GM18499 (cell line): ENCODE measurements around the gene C16orf90.

Experiments
- ATAC-seq: cut with Tn5 transposase; IDR thresholded peaks from one replicate; pipeline ENCODE4 v1.9.1; 2021; ENCODE audit warnings: moderate number of reproducible peaks; ENCODE audit not compliant: insufficient read depth, unreplicated experiment

Gene C16orf90

DNA sequence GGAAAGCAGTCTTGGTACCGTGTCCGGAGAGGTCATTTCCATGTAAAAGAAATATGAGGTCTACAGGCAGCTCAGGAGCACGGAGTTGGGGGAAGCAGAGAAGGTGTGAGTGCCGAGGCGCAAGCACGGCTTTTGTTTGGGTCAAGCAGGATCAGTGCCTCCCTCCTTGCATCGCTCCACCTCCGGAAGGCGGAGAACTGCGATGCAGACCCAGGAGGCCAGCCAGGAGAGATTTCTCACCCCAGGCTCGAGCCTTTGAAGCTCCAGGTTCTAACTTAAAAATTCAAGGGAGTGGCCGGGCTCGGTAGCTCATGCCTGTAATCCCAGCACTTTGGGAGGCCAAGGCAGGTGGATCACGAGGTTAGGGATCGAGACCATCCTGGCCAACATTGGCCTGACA lies 26.8 kb downstream of the C16orf90 start:
- no peak for ATAC-seq

DNA sequence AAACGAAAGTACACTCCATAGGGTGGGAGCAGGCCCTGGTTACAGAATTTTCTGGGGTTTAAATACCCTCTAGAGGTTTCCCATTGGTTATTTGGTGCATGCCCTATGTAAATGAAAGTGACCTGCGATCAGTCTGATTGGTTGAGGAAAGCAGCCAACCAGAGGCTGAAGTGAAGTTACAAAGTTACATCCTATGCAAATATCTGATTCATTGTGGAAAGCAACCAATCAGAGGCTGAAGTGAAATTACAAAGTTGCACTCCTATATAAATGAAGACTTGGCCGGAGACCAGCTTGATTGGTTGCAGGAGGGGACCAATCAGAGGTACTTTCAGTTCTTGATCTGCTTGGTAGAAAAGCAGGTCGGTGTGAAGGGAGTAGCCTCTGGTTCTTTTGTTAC lies 27.4 kb downstream of the C16orf90 start:
- no peak for ATAC-seq

DNA sequence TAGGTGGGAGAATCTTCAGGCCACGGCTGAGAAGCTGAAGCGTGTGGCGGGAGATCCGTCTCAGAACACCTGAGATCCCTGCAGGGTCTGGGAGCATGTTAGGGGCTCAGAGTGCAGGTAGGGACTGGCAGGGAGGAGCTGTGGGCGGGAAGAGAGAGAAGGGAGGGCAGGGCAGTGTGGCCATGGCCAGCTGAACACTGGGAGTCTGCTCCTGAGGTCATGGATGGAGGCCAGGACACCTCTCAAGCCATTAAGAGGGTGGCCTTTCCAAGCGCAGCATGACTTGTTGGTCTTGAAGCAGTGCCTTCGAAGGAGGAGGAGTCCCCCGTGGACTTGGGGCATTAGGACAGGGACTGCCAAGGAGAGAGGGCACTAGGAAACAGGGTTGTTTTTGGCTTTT lies 28.1 kb downstream of the C16orf90 start:
- no peak for ATAC-seq

DNA sequence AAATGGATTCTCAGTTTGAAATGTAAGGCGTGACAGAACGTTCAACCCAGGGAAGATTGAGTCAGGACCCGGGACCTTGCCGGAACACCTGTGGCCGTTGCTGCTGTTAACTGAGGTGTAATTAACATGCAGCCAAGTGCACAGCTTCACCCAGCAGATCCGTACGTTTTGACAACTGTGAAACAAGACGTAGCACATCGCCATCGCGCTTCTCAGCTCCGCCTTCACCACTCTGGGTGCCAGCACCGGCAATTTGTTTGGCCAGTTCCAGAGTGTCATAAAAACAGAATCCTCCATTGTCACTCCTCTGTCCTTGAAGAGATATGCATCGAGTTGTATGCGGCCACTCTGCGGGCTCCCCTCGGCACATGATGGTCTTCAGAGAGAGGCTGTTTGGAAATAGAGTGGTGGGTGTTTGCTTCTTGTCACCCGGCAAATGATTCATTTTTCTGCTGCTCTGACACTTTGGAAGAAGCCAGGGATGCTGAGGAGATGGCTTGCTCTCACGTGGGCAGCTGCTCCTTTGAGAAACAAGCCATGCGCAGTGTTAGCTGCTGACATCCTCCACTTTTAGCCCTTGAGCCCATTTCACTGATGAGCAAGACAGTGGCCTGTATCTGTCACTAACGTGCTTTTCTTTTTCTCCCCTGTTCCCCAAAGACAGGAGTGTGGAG lies 29.2 kb downstream of the C16orf90 start:
- ATAC-seq = no peak

DNA sequence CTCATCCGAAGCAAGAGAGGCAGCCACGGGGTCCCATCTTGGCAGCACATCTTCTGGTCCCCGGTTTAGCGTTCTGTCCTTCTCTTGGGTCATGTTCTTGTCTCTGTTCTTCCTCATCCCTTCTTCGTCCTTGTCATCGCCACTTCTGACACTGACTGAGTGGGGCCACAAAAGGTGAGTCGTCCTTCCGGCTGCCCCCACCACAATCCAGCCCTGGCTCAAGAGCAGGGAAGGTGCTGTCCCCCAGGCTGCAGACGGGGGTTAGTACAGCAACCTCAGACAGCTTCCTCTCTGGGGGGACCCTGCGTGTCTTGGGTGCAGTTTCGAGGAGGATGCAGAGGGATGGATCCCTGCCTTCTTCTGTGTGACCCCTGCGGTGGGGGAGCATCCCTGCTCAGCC lies 30.0 kb downstream of the C16orf90 start:
- ATAC-seq = no peak

DNA sequence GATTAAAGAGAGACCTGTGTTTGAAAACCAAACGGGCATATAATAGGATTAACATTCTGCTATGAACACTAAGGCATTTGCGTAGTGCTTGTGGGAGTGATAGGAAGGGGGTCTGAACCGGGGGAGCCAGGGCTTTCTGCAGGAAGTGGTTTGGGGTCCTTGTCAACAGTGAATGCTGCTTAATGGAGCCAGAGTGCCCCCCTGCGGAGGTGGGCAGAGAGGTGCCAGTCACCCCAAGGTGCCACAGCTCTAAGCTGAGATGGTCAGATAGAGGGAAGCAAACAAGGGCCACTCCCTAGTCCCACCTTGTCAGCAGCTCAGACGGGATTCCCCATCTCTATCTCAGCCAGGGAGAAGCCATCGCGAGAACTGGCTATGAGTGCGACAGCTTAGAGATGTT lies 34.1 kb downstream of the C16orf90 start:
- no peak for ATAC-seq

DNA sequence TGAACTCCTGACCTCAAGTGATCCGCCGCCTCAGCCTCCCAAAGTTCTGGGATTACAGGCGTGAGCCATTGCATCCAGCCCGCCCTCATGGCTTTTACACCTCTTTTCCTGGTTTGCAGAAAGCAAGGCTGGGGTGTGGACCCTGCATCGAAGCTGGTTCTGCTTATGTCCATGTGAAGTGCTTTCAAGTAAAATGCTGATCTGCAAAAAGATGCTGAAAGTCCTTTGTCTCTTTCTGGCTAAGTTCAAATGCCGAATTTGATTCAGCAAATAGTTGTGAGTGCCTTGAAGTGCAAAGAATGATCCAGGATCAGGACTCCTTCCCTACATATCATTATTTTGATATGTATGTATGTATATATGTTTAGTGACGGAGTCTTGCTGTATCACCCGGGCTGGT lies 34.7 kb downstream of the C16orf90 start:
- no peak for ATAC-seq

DNA sequence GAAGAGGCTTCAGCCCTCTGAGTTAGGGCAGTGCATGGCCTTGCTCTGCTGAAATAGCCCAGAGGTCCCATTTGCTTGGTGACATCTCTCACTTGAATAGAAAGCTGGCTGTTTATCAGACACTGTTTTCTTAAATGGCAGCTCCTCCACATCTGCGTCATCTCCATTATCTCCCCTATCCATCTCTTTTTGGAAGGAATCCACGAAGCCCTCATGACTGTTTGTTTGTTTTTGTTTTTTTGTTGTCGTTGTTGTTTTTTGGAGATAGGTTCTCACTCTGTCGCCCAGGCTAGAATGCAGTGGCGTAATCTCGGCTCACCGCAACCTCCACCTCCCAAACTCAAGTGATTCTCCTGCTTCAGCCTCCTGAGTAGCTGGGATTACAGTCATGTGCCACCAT lies 35.2 kb downstream of the C16orf90 start:
- no peak for ATAC-seq

DNA sequence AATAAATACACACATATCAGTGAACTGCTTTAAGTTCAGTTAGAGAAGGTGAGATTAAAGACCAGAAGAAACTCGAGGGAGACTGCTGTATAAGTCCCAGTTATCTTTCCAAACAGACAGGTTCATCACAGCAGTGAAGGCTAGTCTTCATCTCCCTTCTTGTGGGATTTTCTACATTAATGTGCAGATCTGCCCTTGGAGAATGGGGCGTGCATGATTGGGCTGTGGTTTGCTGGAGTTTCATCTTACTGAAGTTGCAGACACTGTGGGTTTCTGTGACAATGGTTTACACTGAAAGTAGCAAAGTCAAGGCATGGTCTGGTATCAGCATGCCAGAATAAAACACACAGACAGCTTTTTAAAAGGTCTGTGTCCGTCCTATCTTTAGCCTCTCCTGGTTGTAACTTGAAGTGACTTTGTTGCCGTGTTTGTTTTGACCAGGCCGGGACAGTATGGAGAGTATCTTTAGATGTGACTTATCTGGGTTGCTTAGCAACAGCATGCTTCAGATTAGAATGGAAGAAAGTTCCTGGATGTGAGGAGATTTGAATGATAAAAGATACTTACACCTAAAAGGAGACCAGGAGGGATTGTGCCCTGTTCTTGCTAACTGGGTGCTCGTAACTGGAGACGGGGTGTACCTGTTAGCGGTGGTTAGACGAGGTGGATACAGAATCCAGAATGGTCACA lies 35.7 kb downstream of the C16orf90 start:
- ATAC-seq = no peak

DNA sequence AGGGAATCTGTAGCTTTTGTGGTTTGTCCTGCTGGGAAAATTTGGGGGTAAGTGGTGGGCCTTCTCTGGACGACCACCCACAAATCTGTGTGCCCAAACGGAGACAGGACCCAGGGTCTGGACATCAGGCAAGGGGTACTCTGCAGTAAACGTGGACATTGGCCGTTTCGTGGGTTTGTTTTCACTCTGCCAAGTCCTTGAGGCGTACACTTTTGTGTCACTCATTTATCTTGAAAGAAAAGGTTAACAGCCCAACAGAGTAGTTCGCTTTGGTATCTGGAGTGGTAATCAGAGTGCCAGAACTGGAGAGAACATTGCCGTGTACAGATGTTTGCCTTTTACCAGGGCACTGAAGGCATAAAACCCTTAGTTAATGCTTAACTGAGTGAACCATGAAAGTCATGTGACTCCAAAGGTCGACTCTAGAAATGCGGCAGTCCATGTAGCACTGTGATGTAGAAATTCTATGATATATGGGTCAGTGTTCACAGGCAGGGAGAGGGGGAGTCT lies 36.4 kb downstream of the C16orf90 start:
- no peak for ATAC-seq

DNA sequence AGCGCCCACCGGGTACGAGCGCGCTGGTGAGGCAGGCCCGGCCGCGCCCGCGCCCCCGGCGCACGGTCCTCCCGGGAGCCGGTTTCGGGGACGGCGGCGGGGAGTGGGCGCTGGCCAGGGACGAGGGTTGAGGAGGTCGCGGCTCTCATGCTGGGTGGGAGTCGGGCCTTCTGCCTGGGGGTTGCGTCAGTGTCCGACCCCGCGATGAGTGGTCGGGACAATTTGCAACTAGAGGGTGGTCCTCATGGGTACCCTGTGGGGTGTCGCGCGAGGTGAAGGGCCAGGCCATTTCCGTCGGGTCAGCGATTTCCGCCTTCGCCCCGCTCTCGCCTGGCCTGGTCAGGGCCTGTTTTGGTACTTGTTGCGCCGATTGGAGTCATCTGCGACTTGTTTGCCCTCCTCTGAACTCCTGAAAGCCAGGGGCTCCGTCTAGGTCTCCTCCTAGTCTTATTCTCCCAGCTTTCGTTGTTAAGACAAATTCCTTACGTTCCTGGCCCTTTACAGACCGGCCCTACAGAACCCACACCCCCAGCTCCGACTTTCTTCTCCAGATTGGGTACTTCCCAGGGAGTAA lies 36.9 kb downstream of the C16orf90 start:
- ATAC-seq = no peak

DNA sequence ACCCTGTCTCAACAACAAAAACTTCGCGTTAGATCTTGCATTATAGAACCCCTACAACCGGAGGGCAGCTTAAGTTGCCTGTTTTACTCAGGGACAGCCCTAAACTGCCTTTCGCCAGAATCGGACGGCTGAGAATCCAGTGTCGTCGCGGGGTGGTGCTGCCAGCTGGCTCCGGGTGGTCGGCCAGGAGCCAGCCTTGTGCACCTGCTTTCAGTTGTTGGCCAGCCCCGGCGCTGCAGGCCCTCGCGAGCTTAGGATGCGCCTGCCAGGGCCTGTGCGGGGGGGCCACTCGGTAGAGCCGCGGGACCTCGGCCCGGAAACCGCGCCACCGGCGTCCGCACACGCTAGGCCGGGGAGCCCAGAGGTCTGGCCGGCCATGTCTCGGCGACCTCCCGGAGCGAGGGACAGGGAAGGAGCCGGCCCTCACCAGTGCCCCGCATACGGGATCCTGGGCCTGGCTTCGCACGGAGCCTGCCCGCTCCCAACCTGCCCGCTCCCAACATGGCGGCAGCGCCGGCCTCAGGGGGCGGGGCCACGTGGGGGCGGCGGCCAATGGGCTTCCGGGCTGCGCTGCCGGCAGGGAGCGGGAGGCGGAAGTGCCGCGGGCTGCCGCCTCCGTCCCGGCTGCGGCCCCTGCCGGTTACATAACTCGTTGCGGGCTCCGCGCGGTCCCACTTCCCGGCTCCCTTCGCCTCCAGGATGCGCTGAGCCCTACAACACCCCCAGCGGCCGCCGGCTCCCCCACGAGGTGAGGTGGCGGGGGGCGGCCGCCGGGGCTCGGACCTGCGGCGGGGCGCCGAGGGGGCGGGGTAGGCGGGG lies 37.6 kb downstream of the C16orf90 start:
- peak; percentile 55 for ATAC-seq

DNA sequence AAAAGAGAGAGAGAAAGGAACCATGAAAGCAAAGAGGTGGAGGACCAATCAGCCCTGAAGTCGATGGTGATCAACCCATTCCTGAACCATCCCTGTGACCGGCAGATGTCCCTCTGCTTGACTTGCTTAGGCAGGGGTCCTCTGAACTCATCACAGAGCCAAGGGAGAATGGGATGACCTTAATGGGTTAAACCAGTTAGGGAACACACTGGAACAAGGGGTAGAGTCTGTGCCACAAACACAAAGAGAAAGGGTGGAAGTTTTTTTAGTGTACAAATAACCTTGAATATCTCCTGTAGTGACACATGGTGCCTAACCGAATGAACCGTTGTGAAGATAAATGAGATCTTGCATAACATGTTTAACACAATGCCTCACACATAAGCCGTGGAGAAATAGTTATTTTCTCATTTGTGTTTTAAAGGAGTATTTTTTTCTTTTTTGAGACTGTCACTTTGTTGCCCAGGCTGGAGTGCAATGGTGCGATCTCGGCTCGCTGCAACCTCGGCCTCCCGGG lies 40.6 kb downstream of the C16orf90 start:
- no peak for ATAC-seq

DNA sequence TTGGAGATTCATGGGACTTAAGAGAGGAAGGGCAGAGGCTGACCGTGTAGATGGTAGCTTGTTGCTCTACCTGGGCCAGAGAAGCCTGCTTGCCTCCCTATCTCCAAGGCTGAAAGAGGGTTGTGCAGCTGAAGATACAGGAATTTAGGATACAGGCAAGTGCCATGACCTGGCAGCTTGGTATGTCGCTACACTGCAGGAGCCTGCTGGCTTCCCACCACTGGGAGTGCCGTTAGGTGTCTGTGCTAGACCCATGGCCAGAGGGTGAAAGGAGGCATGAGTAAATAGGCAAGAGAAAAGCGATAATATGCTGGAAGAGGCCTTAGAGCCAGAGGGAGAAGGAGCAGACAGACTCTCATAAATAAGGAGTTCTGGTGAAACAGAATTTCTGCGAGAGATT lies 41.2 kb downstream of the C16orf90 start:
- no peak for ATAC-seq

DNA sequence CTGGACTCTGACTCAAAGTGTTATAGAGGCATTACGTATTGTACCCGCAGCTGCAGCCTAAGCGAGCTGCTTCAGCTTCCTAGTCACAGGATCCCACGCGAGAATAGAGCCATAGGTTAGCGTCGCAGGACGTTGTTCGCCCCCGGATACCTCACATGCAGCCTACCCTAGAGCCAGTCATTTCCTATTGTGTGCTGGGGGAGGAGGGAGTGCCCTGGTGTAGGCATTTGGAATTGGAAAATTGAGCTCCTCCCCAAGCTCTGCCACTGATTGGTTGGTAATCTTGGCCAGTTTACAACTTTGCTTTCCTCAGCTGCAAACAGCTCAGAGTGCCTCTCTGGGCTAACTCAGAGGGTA lies 51.3 kb downstream of the C16orf90 start:
- ATAC-seq = no peak
